SK-N-SH treated with all-trans-retinoic acid at 6 μM for 48 hours (cell line): ENCODE data around the gene MYO18A.

Experiments
- ARNTL ChIP-seq: fragments of 450-650 bp; formaldehyde crosslinking; IDR thresholded peaks from 2 replicates; pipeline ENCODE4 v1.5.0; 2020; ENCODE audit warnings: low read depth, mild to moderate bottlenecking, moderate library complexity, borderline replicate concordance
- CREB5 ChIP-seq: fragments of 250-450 bp; sonication (Bioruptor Pico); IDR thresholded peaks from 2 replicates; pipeline ENCODE4 v1.5.1; 2020; ENCODE audit warnings: low read depth, mild to moderate bottlenecking, moderate library complexity
- CSRNP3 ChIP-seq: fragments of 250-450 bp; sonication (Bioruptor Pico); IDR thresholded peaks from 2 replicates; pipeline ENCODE4 v1.5.1; 2021; ENCODE audit warnings: mild to moderate bottlenecking, moderate library complexity
- ESRRG ChIP-seq: fragments of 250-450 bp; sonication (Bioruptor Pico); IDR thresholded peaks from 2 replicates; pipeline ENCODE4 v1.6.1; 2021; ENCODE audit warnings: mild to moderate bottlenecking
- OSR1 ChIP-seq: fragments of 250-450 bp; sonication (Bioruptor Pico); IDR thresholded peaks from 2 replicates; pipeline ENCODE4 v1.8.0; 2022; ENCODE audit warnings: moderate library complexity, mild to moderate bottlenecking, inconsistent platforms
- PATZ1 ChIP-seq: fragments of 250-450 bp; sonication (Bioruptor Pico); IDR thresholded peaks from 2 replicates; pipeline ENCODE4 v1.8.0; 2020; ENCODE audit warnings: mild to moderate bottlenecking, moderate library complexity, borderline replicate concordance
- PPARA ChIP-seq: fragments of 250-450 bp; sonication (Bioruptor Pico); IDR thresholded peaks from 2 replicates; pipeline ENCODE4 v1.5.0; 2020; ENCODE audit warnings: mild to moderate bottlenecking, borderline replicate concordance
- RARB ChIP-seq: fragments of 250-450 bp; sonication (Bioruptor Pico); IDR thresholded peaks from 2 replicates; pipeline ENCODE4 v1.8.0; 2021; ENCODE audit warnings: mild to moderate bottlenecking, moderate library complexity
- SNAI2 ChIP-seq: fragments of 250-450 bp; sonication (Bioruptor Pico); IDR thresholded peaks from 2 replicates; pipeline ENCODE4 v1.5.0; 2020; ENCODE audit warnings: mild to moderate bottlenecking, moderate library complexity
- TOX ChIP-seq: fragments of 250-450 bp; sonication (Bioruptor Pico); IDR thresholded peaks from 2 replicates; pipeline ENCODE4 v1.8.0; 2021; ENCODE audit warnings: mild to moderate bottlenecking, moderate library complexity, borderline replicate concordance
- TSHZ2 ChIP-seq: fragments of 250-450 bp; sonication (Bioruptor Pico); IDR thresholded peaks from 2 replicates; pipeline ENCODE4 v1.5.0; 2020; ENCODE audit warnings: mild to moderate bottlenecking, moderate library complexity
- ZC3H10 ChIP-seq: fragments of 250-450 bp; sonication (Bioruptor Pico); IDR thresholded peaks from 2 replicates; pipeline ENCODE4 v1.5.1; 2021; ENCODE audit warnings: mild to moderate bottlenecking, moderate library complexity
- ZFP30 ChIP-seq: fragments of 450-650 bp; formaldehyde crosslinking; IDR thresholded peaks from 2 replicates; pipeline ENCODE4 v1.5.0; 2022; ENCODE audit warnings: mild to moderate bottlenecking, moderate library complexity

GRCh38 chr17:29049541-29050145, 130.6 kb downstream of the MYO18A start:
- no peak for TF ChIP-seq ZC3H10 (CRISPR knock-in tag)
- no peak for TF ChIP-seq CREB5 (CRISPR knock-in tag)
- TF ChIP-seq TSHZ2 (CRISPR knock-in tag) = no peak
- no peak for TF ChIP-seq ARNTL
- TF ChIP-seq CSRNP3 (CRISPR knock-in tag) = no peak
- no peak for TF ChIP-seq TOX (CRISPR knock-in tag)
- TF ChIP-seq RARB (CRISPR knock-in tag) = no peak
- TF ChIP-seq PATZ1 (CRISPR knock-in tag) = no peak
- no peak for TF ChIP-seq SNAI2 (CRISPR knock-in tag)
- TF ChIP-seq ZFP30 (CRISPR knock-in tag) = no peak
- TF ChIP-seq ESRRG (CRISPR knock-in tag) = no peak
- no peak for TF ChIP-seq OSR1
- no peak for TF ChIP-seq PPARA (CRISPR knock-in tag)
